ENCODE data around the gene P2RY2.

DNA sequence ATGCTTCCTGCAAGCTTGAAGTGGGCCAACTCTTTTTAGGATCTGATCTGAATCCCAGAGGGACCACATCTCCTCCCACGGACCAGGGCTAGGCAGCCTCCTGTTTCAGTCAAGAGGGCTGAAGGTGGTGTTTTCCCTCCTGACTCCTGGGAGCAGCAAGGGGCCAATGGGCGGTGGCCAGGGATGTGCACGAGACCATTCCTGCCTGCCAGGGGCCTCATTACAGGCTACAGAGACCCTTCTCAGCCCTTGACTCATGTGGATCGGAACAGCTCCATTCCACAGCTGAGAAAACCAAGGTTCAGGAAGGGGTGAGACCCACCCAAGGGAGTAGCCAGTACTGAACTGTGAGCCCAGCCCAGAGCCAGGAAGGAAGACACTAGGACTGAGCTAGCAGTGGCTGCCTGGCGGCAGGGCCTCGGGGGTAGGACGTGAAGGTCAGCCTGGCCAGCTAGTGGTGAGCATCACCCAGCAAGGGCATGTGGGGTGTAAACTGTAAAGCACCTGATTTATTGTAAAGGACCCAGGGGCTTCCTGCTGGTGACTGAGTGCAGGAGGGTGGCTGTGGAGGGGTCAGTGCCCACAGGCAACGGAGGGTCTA is 50.7 kb downstream of the P2RY2 start:
- TF ChIP-seq POLR2A (IDR thresholded peaks at IDR 0.05; ENCODE audit: low read length) (no peak), GATA1 (IDR thresholded peaks at IDR 0.05; ENCODE audit: low read depth, low read length) (no peak)

Measured in erythroblast (primary cell).